IMR-90 (cell line): Measurements from ENCODE around the gene RSPH10B. TPM values are rescaled to one million over a fixed set of nuclear protein-coding genes. Genes with fewer than 3 reads are reported as not detected.
A peak's percentile ranks its signal among the peaks of the same experiment; 100 is the strongest.
"Not testable (repeated sequence)": the region's sequence is repeated elsewhere in the genome, so short reads cannot be mapped to it uniquely, and the experiment has no call there.

ENCODE experiments used
- ATAC-seq: fragments of 200-7000 bp; cut with Tn5 transposase; 2 replicates; pipeline ENCODE4 v1.9.1; 2020; ENCODE audit warnings: low read depth, mild to moderate bottlenecking, moderate library complexity
- BruUV-seq: library from RNA; stranded (reverse); fragments of 400-500 nt; replicated peaks from 2 replicates; lab custom pipeline; 2021; lab: Mats Ljungman, UMichigan
- CTCF ChIA-PET: fragments of 300-600 bp; formaldehyde crosslinking; extraction: SDS; loops from one replicate; lab custom pipeline; 2021; ENCODE audit warnings: antibody characterized with exemption; lab: Yijun Ruan, JAX
- POLR2A ChIA-PET: fragments of 300-600 bp; sonication (Branson Sonifier 250); formaldehyde crosslinking; loops from one replicate; lab custom pipeline; 2022; ENCODE audit warnings: antibody characterized with exemption; ENCODE audit not compliant: unreplicated experiment; lab: Charles Lee
- DNase-seq: peaks from one replicate; pipeline ENCODE4 v3.0.0; 2013
- H2AFZ ChIP-seq: replicated peaks from 2 replicates; pipeline ENCODE3; 2013; ENCODE audit warnings: low read length, mild to moderate bottlenecking; ENCODE audit not compliant: poor library complexity
- H2AK5ac ChIP-seq: 2 replicates; pipeline ENCODE4 v1.6.1; 2013; ENCODE audit warnings: low read depth, low read length, inconsistent platforms
- H2AK9ac ChIP-seq: replicated peaks from 2 replicates; pipeline ENCODE3; 2013; ENCODE audit warnings: mild to moderate bottlenecking, low read depth, low read length, moderate library complexity; ENCODE audit not compliant: poor library complexity
- H2BK120ac ChIP-seq: 2 replicates; pipeline ENCODE4 v1.6.1; 2013; ENCODE audit warnings: low read depth, low read length, inconsistent platforms
- H2BK15ac ChIP-seq: 3 replicates; pipeline ENCODE4 v1.6.1; 2013; ENCODE audit warnings: low read depth, low read length, inconsistent platforms
- H2BK20ac ChIP-seq: 2 replicates; pipeline ENCODE4 v1.6.1; 2013; ENCODE audit warnings: low read depth, mild to moderate bottlenecking, inconsistent platforms, low read length, moderate library complexity
- H2BK5ac ChIP-seq: 2 replicates; pipeline ENCODE4 v1.6.1; 2013; ENCODE audit warnings: mild to moderate bottlenecking, low read depth, low read length, inconsistent platforms; ENCODE audit not compliant: poor library complexity, severe bottlenecking
- H3K14ac ChIP-seq: replicated peaks from 2 replicates; pipeline ENCODE4 v1.6.1; 2013; ENCODE audit warnings: low read depth, low read length, inconsistent platforms
- H3K18ac ChIP-seq: 2 replicates; pipeline ENCODE4 v1.6.1; 2013; ENCODE audit warnings: low read depth, low read length, control low read depth
- H3K23ac ChIP-seq: 2 replicates; pipeline ENCODE4 v1.6.1; 2013; ENCODE audit warnings: low read depth, low read length, inconsistent platforms
- H3K27ac ChIP-seq: 2 replicates; pipeline ENCODE4 v1.5.1; 2013; ENCODE audit warnings: mild to moderate bottlenecking, control low read depth, low read length; ENCODE audit not compliant: insufficient read depth
- H3K27me3 ChIP-seq: 2 replicates; pipeline ENCODE4 v1.6.1; 2013; ENCODE audit warnings: low read length; ENCODE audit not compliant: control insufficient read depth, insufficient read depth
- H3K36me3 ChIP-seq: 2 replicates; pipeline ENCODE4 v1.6.1; 2013; ENCODE audit warnings: low read length, mixed read lengths; ENCODE audit not compliant: control insufficient read depth, insufficient read depth
- H3K4ac ChIP-seq: 2 replicates; pipeline ENCODE4 v1.6.1; 2013; ENCODE audit warnings: low read depth, low read length, inconsistent platforms
- H3K4me1 ChIP-seq: 2 replicates; pipeline ENCODE4 v1.6.1; 2013; ENCODE audit warnings: low read length, mixed read lengths; ENCODE audit not compliant: control insufficient read depth, insufficient read depth
- H3K4me2 ChIP-seq: 2 replicates; pipeline ENCODE4 v1.6.1; 2013; ENCODE audit warnings: low read depth, mild to moderate bottlenecking, control low read depth, low read length, moderate library complexity
- H3K4me3 ChIP-seq: 2 replicates; pipeline ENCODE4 v1.5.1; 2013; ENCODE audit warnings: low read depth, mild to moderate bottlenecking, control low read depth, low read length, moderate library complexity; ENCODE audit not compliant: insufficient read depth
- H3K56ac ChIP-seq: 2 replicates; pipeline ENCODE4 v1.6.1; 2013; ENCODE audit warnings: low read length, inconsistent platforms; ENCODE audit not compliant: insufficient read depth; ENCODE audit errors: extremely low read depth
- H3K79me1 ChIP-seq, 2 experiments: 2 replicates each; pipeline ENCODE4 v1.6.1; 2013; ENCODE audit warnings: low read length in 2 of 2, inconsistent platforms in 1 of 2, low read depth in 1 of 2
- H3K9ac ChIP-seq: 2 replicates; pipeline ENCODE4 v1.6.1; 2013; ENCODE audit warnings: low read depth, low read length, control low read depth
- H3K9me1 ChIP-seq: 2 replicates; pipeline ENCODE4 v1.6.1; 2013; ENCODE audit warnings: low read length, inconsistent platforms; ENCODE audit not compliant: insufficient read depth
- H3K9me3 ChIP-seq: 2 replicates; pipeline ENCODE4 v1.6.1; 2013; ENCODE audit warnings: low read length; ENCODE audit not compliant: control insufficient read depth, insufficient read depth
- H4K20me1 ChIP-seq: 2 replicates; pipeline ENCODE4 v1.6.1; 2013; ENCODE audit warnings: low read length, inconsistent platforms; ENCODE audit not compliant: insufficient read depth
- H4K5ac ChIP-seq: 2 replicates; pipeline ENCODE4 v1.6.1; 2013; ENCODE audit warnings: mild to moderate bottlenecking, low read depth, low read length, control low read depth
- H4K8ac ChIP-seq, 2 experiments: 2 replicates each; pipeline ENCODE4 v1.6.1; 2013; ENCODE audit warnings: low read depth in 2 of 2, low read length in 2 of 2, control low read depth in 1 of 2, inconsistent platforms in 1 of 2
- H4K91ac ChIP-seq: 2 replicates; pipeline ENCODE4 v1.6.1; 2013; ENCODE audit warnings: low read depth, low read length, inconsistent platforms; ENCODE audit not compliant: insufficient read depth
- WGBS, 2 experiments: methylation state at CpG; one replicate each; pipeline versions ENCODE4 v1.1.5 to v1.1.7; 2013; ENCODE audit warnings: missing lambda C conversion rate in 2 of 2; ENCODE audit not compliant: insufficient read length in 1 of 2; ENCODE audit errors: extremely low coverage in 2 of 2; 5-methylcytosine and 5-hydroxymethylcytosine counted together
- dilution Hi-C: fragments of 300-500 bp; cut with HindIII; formaldehyde crosslinking; loops from one replicate; pipeline ENCODE4 v1.14.3; 2018; ENCODE audit warnings: low sequenced_read_pairs; ENCODE audit not compliant: unreplicated experiment
- in situ Hi-C: fragments of 300-500 bp; cut with MboI; formaldehyde crosslinking; loops from 3 replicates; pipeline ENCODE4 v1.14.3; 2019; ENCODE audit warnings: low sequenced_read_pairs, inconsistent platforms, mixed read lengths
- intact Hi-C: fragments of 100-400 bp; cut with micrococcal nuclease; formaldehyde crosslinking; loops from 2 replicates; pipeline ENCODE4 v1.10.0; 2022
- polyA plus RNA-seq, 3 experiments: library from polyadenylated mRNA; depleted of rRNA; stranded (reverse); fragments of >200 nt; gene quantifications; 2 replicates each; pipeline ENCODE4 v1.2.3, GENCODE V29; 2012; ENCODE audit warnings: low replicate concordance in 1 of 3
- total RNA-seq: library from RNA; depleted of rRNA; stranded (reverse); fragments of >200 nt; gene quantifications from 2 replicates; pipeline ENCODE4 v1.2.3, GENCODE V29; 2012

The RSPH10B gene
- total and polyA plus RNA-seq, 2 of the 4 experiments (the other 2 are of a cell fraction) = under 0.01 TPM; not detected in 1

- DNase-seq, H3K4me1 ChIP-seq, BruUV-seq, H3K9me3 ChIP-seq, H2BK15ac ChIP-seq, H4K5ac ChIP-seq, in situ Hi-C loops, intact Hi-C loops, H3K18ac ChIP-seq, H3K9me1 ChIP-seq, H2BK20ac ChIP-seq, dilution Hi-C loops, H2AK9ac ChIP-seq, H3K56ac ChIP-seq, H3K14ac ChIP-seq, H2BK5ac ChIP-seq, CTCF ChIA-PET, H2AK5ac ChIP-seq, H2BK120ac ChIP-seq, H4K91ac ChIP-seq, H3K27ac ChIP-seq, H2AFZ ChIP-seq, ATAC-seq, H3K27me3 ChIP-seq, POLR2A ChIA-PET, H3K4me3 ChIP-seq, H4K20me1 ChIP-seq: not testable (repeated sequence)
- Histone ChIP-seq H3K9ac (0 out of 2 replicates have a peak overlapping the region, but pooled peaks have one; percentile 80), H3K4me2 (peak overlapping the region; percentile 33), H3K79me1 (peaks cover 9 to 64% of the 10 kb centered on the region in 2 experiments), H4K8ac (peak overlapping the region in 1 of 2 experiments; percentile 29; a peak in 1 of 4 replicates), H3K4ac (0 out of 2 replicates have a peak overlapping the region, but pooled peaks have one; percentile 73), H3K23ac (peak overlapping the region; percentile 76; the same call in 1 of the 2 replicates), H3K36me3 (peaks cover 10% of the 10 kb centered on the region)
- 100% methylated on average over 1 of the region's 8 CpGs; no CpG with 5 or more reads in 1 of the 2 experiments for WGBS, 2 experiments
Observed at GRCh38 chr7:6010370-6010769, 39.9 kb upstream of the RSPH10B start.
